AG08396 (cell line): ENCODE data around the gene ZFYVE28.
A peak's percentile ranks its signal among the peaks of the same experiment; 100 is the strongest.

Experiments used
- DNase-seq: peaks from one replicate; pipeline ENCODE4 v3.0.0; 2012; ENCODE audit warnings: low spot score, mixed read lengths

Gene ZFYVE28

GRCh38 chr4:2411786-2412510, 6.5 kb downstream of the ZFYVE28 start:
- no peak for DNase-seq

GRCh38 chr4:2409381-2409783, 9.1 kb downstream of the ZFYVE28 start:
- DNase-seq = no peak

GRCh38 chr4:2408976-2409375, 9.5 kb downstream of the ZFYVE28 start:
- DNase-seq = no peak

GRCh38 chr4:2408401-2408958, 10.0 kb downstream of the ZFYVE28 start:
- DNase-seq = no peak

- no peak for DNase-seq
Measured at GRCh38 chr4:2407991-2408342, 10.5 kb downstream of the ZFYVE28 start.

GRCh38 chr4:2406920-2407319, 11.5 kb downstream of the ZFYVE28 start:
- DNase-seq = no peak

- DNase-seq = no peak
Measured at GRCh38 chr4:2406406-2406805, 12.0 kb downstream of the ZFYVE28 start.

- no peak for DNase-seq
Measured at GRCh38 chr4:2402941-2403340, 15.5 kb downstream of the ZFYVE28 start.

- peak; percentile 51 for DNase-seq
Measured at GRCh38 chr4:2402048-2402842, 16.2 kb downstream of the ZFYVE28 start.

GRCh38 chr4:2401610-2401983, 16.8 kb downstream of the ZFYVE28 start:
- DNase-seq = no peak

GRCh38 chr4:2400841-2401609, 17.4 kb downstream of the ZFYVE28 start:
- no peak for DNase-seq

- DNase-seq = no peak
Measured at GRCh38 chr4:2399631-2400190, 18.7 kb downstream of the ZFYVE28 start.

- DNase-seq = no peak
Measured at GRCh38 chr4:2399216-2399615, 19.2 kb downstream of the ZFYVE28 start.

GRCh38 chr4:2397596-2398379, 20.7 kb downstream of the ZFYVE28 start:
- no peak for DNase-seq

- no peak for DNase-seq
Measured at GRCh38 chr4:2396781-2397368, 21.6 kb downstream of the ZFYVE28 start.

GRCh38 chr4:2395584-2395983, 22.9 kb downstream of the ZFYVE28 start:
- no peak for DNase-seq

- peak; percentile 70 for DNase-seq
Measured at GRCh38 chr4:2395038-2395437, 23.4 kb downstream of the ZFYVE28 start.

- DNase-seq = no peak
Measured at GRCh38 chr4:2394528-2394927, 23.9 kb downstream of the ZFYVE28 start.

- DNase-seq = no peak
Measured at GRCh38 chr4:2393353-2394270, 24.8 kb downstream of the ZFYVE28 start.
